ENCODE results near the gene ALPI. TPM values are rescaled to one million over a fixed set of nuclear protein-coding genes. Genes with fewer than 3 reads are reported as not detected.

ALPI gene
- total and polyA plus RNA-seq, 2 donors (not counting 3 experiments of a cell fraction or from before 2014, with no cell fraction given), result not detected

DNA sequence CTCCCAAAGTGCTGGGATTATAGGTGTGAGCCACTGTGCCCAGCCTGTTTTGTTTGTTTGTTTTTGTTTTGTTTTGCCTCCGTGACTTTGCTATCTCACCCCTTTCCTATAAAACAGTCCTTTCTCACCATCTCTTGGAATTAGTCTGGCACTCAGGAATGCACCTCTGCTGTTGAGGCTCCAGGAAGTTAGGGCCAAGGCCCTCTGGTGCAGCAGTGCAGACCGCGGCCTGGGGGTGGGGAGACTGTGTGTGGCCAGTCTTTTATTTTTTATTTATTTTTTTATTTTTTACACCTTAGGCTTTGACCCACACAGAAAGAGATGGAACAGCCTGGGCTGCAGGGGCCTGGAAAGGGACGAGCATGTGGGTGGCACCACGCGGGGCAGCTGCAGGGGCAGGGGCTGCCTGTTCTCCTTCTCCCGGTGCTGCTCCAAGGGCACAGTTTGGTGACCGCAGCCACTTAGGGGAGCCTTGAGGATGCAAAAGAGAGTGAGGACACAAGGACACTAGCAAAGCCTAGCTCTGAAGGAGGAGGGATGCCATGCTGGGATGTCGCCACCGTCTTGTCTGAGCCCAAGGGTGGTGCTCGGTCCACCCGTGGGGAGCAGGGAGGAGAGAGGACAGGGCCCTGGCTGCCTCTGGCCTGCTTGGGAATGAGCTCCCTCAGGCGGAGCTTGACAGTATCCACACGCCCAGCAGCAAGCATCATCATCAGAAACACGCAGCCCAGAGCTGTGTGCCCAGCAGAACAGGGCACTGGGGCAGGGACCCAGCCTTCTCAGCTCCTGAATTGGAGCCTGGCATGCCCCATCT, 19.4 kb upstream of the ALPI start:
- Histone ChIP-seq H2AFZ (ENCODE audit: low read depth, low read length) (no peak overlapping the region), H4K20me1 (replicated peaks; ENCODE audit: control insufficient read depth, extremely low read depth, insufficient read depth, low read length) (no peaks in the 10 kb centered on the region), H3K4me1 (ENCODE audit: control insufficient read depth, extremely low read depth, insufficient read depth, low read length) (no peaks in the 10 kb centered on the region), H3K4me2 (ENCODE audit: insufficient read depth, low read length) (no peak overlapping the region), H3K4me3 (replicated peaks in 1 of 3; ENCODE audit: insufficient read depth in 1 of 3, low read depth in 1 of 3, low read length in 3 of 3) (no peak overlapping the region), H3K27ac (ENCODE audit: insufficient read depth, low read depth, low read length) (no peak overlapping the region), H3K27me3 (ENCODE audit: control insufficient read depth in 2 of 2, insufficient read depth in 2 of 2, low read length in 2 of 2) (peaks cover 0 to 2% of the 10 kb centered on the region in 2 experiments), H3K9me3 (replicated peaks; ENCODE audit: control insufficient read depth, insufficient read depth, low read length) (no peaks in the 10 kb centered on the region), H3K79me2 (ENCODE audit: control insufficient read depth, insufficient read depth, low read length) (no peaks in the 10 kb centered on the region), H3K36me3 (ENCODE audit: control insufficient read depth in 2 of 2, extremely low read depth in 1 of 2, insufficient read depth in 2 of 2, low read length in 2 of 2) (no peaks in the 10 kb centered on the region), H3K9me1 (replicated peaks; ENCODE audit: control insufficient read depth, extremely low read depth, insufficient read depth, low read length) (no peaks in the 10 kb centered on the region), H3K9ac (replicated peaks; ENCODE audit: extremely low read depth, insufficient read depth, low read length) (no peak overlapping the region)
- BruUV-seq (replicated peaks), result no TSS peak
- no peak for FAIRE-seq
- TF ChIP-seq GATA2 (IDR thresholded peaks at IDR 0.05; ENCODE audit: insufficient read depth, insufficient read length, low read depth, low read length) (no peak), JUN (IDR thresholded peaks at IDR 0.05; ENCODE audit: borderline replicate concordance, insufficient read depth, insufficient read length, low read depth) (no peak), MYC (IDR thresholded peaks at IDR 0.05; ENCODE audit: low read depth, low read length) (no peak), CTCF (IDR thresholded peaks at IDR 0.05; ENCODE audit: extremely low read depth in 1 of 2, insufficient read depth in 1 of 2, low read depth in 1 of 2, low read length in 2 of 2) (no peak), EZH2 (IDR thresholded peaks at IDR 0.05; ENCODE audit: borderline replicate concordance, low read depth, low read length, severe bottlenecking) (no peak), POLR2A (IDR thresholded peaks at IDR 0.05; ENCODE audit: low read depth, low read length) (no peak)
- TF ChIP-seq, protein P1, sequence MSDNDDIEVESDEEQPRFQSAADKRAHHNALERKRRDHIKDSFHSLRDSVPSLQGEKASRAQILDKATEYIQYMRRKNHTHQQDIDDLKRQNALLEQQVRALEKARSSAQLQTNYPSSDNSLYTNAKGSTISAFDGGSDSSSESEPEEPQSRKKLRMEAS (IDR thresholded peaks at IDR 0.05; ENCODE audit: insufficient read depth, insufficient read length), result no peak
- CTCF ChIA-PET, result interaction anchor here (1.1 to 3.7 kb wide), 8 partner anchors 9 to 538 kb away, joined by 3 to 26 read pairs (median 6); no protein-coding TSS in a partner anchor
- DNase-seq (ENCODE audit: low read depth, low spot score), result no peak
- intact Hi-C loops (cut with micrococcal nuclease), result no loop called here
- dilution Hi-C loops (cut with MboI; ENCODE audit: extremely low pct_ligation_motif_present, low sequenced_read_pairs), result no loop called here
- POLR2A ChIA-PET, result no interaction called here

Measured in endothelial cell of umbilical vein (primary cell).